NCI-H774 (cell line): ENCODE data around the gene ADGRG6.

Source experiments
- DNase-seq: peaks from one replicate; lab custom pipeline; 2025; lab: John Stamatoyannopoulos, UW

ADGRG6 gene

DNA sequence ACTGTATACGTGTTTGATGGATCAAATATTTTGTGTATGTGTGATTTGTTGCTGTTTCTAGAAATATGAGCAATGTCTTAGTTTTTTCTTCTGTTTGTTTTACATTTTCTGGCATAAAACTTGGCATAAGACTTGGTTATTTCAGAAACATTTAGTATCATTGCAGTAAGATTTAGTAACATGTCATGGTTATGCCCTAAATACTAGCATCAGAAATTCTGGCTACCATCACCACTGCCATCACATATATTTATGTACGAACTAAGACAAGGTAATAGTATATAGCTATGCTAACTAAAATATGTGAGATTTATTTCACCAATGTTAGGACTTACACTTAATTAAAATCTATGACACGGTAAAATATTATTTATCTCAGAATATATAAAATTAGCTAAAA lies 10.3 kb upstream of the ADGRG6 start:
- DNase-seq: no peak

GRCh38 chr6:142292166-142292924 lies 9.5 kb upstream of the ADGRG6 start:
- no peak for DNase-seq

GRCh38 chr6:142293121-142293520 lies 8.7 kb upstream of the ADGRG6 start:
- DNase-seq: no peak

- no peak for DNase-seq
Measured at GRCh38 chr6:142294679-142295078, 7.1 kb upstream of the ADGRG6 start.

DNA sequence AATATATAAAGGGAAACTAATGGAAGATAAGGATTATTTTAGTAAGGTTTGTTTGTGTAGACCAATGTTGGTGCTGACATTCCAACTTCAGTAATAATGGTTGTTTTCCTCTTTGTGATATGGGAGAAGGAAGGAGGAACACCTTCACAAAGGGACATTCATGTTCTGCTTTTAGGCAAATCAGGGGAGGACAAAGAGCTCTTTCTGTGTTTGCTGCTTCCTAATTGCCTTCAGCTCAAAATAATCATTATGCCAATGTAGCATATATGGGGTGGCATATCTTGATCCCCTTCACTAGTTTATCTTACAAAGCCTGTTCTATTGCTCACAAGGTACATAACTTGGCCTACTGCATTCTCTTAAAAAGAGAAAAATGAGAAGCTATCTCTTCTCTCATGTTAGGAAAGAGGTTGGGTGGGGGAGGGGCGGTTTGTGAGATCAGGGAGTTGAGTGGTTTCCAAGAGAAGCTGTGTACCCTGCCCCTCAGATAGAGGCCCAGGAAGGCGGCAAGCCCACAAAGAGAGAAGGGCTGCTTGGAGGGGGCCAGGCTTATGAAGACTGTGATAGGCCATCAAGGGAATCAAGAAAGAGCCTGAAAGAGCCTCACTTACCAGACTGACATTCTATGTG lies 4.7 kb upstream of the ADGRG6 start:
- DNase-seq: no peak

DNA sequence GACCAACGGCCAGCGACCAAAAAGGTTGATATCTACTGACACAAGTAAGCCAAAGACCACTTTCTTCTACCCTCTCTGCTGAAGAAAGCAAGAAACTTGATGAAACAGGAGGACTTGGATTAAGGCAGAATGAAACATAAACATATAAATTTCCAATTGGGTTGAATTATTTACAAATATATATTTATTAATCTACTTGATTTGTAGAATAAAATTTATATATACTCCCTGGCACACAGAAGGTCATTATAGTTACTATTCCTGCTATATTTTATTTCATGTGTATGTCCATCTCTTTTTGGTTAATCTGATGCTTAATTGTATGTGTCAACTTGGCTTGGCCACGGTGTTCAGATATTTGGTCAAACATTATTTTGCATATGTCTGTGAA lies 4.2 kb upstream of the ADGRG6 start:
- DNase-seq: no peak

DNA sequence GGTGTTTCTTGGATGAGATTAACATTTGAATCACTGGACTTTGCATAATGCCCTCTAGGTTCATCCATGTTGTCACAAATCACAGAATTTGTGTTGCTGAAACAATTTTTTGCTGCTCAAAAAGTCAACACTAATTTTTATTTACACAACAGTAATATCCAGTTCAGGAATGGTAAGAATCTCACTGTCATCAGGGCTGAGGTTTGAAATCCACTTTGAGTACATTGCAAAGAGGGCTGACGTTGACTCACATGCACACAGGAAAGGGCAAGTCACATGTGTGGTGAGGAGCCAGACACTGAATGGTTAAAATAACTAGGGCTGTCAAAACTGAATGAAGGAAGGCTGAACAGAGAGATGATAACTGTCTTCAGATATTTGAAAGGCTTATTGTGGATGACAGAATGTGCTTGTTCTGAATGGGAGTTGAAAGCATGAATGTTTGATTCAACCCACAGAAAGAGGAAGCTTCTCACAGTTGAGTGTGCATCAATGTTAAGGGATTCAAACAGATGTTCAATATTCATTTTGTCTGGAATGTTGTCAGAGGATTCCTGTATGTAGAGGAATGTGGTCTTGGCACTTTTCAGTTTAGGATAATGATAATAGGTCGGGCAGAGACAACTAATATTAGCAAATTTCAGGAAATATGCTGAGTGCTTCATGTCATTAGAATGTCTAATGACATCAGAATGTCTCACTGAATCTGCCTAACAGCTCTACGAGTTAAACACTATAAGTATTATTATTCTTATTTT lies 3.6 kb upstream of the ADGRG6 start:
- no peak for DNase-seq

GRCh38 chr6:142300302-142300701 lies 1.5 kb upstream of the ADGRG6 start:
- no peak for DNase-seq

DNA sequence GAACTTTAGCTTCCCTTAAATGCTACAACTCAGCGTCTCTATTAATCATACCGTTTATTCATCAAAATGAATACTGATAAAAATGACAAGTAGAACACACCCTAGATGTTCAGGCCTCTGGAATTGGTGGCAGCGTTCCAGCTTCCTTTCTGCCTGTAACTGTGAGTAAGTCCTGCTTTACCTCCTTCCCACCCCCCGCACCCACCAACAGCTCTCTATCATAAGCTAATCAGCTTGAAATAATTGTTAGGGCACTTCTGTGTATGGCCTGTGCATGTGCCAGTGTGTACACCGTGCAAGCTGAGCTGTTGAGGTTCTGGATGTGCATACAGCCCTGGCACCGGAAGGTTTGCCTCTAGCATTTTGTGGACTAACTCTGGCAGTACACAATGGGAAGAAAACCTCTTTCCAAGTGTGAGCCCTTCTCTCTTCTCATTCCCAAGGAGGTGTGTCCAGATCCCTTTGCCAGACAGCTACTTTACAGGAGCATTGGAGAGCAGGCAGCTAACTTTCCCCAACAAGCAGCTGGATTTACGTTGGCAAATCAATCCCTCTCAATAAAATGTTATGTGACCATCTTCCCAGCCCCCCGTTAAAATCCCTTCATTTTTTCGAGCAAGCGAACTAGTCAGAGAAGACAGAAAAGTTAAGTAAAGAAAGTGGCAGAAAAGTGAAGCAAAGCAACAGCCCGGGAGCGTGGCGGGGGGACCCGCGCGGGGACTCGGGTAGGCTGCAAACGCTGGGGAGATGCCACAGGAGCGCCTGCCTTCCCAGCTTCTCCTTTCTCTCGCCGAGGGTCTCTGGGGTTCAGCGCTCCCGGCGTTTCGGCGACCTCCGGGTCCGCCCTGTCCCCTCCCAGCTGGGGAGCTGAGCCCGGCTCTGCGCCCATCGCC lies 803 bp upstream of the ADGRG6 start:
- DNase-seq: no peak

DNA sequence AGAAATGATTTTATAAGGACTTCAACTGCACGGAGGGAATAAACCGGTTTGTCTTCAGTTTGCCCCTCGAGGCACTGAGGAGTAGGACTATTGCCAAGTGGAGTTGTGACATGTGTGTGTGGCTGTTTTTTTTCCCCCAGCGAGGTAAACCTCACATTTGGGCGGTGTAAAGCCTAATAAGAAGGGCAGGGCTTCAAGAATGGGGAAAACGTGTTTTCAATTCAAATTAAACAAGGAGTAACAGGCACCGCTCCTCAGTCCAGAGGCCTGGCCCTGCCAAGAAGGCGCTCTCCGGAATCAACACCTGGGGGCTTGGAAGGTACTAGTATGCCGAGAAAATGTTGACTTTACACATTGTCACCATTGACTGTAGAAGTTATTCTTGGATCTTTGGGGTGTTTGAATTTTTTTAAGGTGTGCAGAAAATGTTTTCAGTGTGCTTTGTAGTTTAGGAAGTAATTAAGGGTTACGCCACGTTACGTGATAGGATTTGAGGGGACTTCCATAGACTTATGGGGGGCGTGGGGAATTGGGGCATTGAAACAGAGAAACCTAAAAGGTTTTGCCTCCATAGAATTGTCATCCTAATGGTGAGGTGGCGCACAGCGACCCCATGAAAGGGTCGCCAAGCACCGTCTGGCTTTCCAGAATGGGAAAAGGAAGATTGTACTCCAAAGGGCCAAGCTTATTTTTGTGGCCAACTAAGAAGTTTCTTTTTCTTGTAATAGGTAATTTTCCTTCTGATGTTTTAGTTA lies 791 bp downstream of the ADGRG6 start:
- no peak for DNase-seq

DNA sequence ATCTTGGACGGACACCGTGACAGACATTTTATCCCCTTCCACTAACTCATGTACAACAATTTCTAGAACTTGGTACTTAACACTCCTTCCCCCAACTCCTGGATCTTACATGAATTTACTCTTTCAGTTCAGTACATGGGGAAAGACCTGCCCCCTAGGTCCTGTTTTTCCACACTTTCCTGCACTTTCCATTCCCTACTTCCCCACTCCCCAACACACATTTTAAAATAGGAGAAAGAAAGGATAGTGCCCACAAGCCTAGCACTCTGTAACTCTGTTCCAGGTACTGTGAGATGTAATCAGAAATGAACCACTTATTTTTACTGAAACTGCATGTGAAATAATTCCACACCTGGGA lies 1.3 kb downstream of the ADGRG6 start:
- no peak for DNase-seq

DNA sequence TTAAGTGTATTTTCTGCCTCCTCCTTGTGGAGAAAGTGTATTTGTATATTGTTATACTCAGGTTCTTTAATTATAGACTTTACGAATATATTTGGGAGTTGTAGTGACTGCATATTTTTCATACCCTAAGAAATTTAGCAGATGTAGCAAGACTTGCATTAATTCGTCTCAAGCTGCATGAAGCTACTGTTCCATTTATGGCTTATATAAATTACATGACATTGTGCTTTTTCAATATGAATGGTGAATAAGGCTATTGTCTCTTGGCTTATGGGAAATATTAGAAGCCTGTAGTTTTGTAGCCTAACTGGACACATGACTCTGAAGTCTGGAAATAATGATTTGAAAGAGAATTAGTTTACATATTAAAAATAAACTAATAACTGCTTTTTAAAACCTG lies 2.4 kb downstream of the ADGRG6 start:
- no peak for DNase-seq

GRCh38 chr6:142306736-142307135 lies 4.9 kb downstream of the ADGRG6 start:
- DNase-seq: no peak

DNA sequence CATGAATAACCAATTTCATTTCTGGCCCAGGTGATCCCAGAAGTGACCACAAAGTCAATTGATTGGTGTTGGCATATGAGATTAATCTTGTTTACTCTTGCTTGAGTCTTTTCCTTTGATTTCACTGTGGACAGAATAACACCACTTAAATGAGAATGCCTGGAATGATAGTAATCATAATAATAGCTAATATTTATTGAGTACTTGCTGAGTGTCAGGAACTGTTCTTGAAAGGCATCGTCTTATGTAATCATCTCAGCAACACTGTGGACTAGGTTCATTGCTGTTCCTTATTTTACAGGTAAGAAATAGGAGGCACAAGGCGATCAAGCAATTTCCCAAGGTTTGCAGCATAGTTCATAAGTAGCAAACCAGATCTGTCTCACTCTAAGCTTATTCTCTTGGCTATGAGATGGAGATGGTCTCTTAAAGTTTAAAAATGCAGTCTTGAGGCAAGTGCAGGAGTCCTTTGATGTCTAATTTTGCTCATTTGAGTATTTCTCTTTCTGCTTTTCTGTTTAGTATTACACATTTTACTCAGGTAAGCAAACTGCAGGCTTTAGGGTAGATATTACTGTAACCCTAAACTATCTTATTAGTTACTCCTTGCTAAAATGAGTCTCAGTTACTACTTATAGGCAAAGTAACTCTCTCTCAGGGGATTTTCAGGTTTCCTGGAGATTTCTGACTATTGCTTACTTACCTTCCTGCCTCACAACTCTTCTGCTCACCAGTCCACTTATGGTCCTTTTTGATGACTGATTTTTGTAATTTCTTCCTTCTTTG lies 6.3 kb downstream of the ADGRG6 start:
- DNase-seq: no peak

GRCh38 chr6:142309426-142309825 lies 7.6 kb downstream of the ADGRG6 start:
- no peak for DNase-seq

DNA sequence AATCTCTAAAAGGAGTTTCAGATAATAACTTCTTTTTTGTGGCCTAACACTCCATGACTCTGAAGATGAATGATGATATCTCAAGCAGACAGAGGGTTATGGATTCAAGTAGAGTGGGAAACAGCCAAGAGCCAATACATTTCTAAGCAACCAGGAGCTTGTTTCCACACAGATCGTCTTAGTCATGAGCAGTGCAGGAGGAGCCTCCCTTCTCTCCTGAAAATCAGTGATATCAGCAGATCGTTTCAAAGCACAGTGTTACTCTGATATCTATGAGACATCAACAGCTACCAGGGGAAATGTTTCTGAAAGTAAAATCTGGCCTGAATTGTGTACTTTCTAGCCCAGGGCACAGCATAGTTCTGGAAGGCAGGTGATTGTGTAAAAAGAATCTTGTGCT lies 11.5 kb downstream of the ADGRG6 start:
- DNase-seq: no peak

DNA sequence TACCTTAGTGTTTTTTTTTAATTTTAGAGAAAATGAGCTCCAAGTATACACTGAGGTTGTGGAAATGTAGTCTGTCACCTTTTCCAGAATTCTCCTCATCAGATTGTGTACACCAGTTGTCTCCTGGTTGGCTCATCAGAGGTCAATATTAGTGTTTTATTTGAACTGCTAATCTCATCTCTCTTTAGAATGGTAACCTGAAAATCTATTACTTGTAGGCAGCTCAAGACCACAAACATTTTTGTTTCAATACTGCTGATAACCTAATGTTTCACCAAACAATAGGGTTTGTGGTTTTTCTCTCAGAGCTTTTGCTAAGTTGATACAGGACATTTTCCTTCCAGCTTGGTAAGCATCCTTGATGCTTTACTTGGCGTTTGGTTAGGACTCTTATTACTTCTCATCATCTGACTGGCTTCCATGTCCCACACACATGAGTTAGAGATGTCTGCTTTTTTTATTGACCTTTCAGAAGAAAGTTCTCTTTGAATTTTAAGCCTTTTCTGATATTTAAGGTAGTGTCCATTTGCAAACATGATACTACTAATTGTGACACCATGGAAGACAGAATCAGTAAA lies 15.1 kb downstream of the ADGRG6 start:
- no peak for DNase-seq

DNA sequence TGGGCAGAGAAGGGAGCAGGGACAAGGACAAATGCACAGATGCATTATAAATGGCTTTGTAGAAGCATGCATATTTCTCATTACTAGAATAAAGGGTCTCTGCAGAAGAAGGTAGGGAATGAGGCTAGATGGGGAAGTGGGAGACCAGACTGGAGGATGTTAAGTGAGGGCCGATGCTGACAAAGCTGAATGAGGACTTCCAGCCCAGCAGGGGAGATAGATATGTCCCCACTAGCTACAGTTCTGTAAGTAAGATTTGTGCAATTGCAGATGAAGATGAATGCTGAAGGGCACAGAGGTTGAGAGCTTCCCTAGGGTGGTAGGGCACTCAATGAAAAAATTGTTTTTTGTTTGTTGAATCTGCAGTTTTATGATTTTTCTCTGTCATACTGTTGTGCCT lies 16.9 kb downstream of the ADGRG6 start:
- no peak for DNase-seq

DNA sequence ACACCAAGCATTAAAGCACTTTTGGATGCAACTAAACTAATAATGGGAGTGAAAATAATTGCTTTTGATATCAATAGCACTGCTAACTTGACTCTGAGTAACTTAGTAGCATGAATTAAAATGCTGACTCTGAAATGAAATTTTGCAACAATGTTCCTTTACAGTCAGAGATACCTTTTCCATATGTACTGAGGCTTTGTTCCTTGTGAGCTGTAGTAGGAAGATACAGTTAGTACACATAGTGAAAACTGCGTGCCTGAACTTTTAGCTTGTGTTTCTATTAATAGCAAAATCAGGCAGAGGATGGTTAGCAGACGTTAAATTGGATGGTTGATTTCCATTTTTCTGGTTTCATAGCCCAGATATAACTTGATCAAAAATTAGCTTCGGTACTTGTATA lies 18.6 kb downstream of the ADGRG6 start:
- no peak for DNase-seq

- DNase-seq: no peak
Measured at GRCh38 chr6:142321451-142321850, 19.6 kb downstream of the ADGRG6 start.
